PC-3 (cell line): ENCODE results near the gene PTP4A2.

Experiments
- EZH2 ChIP-seq: fragments of 300-600 bp; sonication (generic); IDR thresholded peaks from one replicate; pipeline ENCODE4 v1.6.1; 2017; ENCODE audit warnings: antibody characterized with exemption, mild to moderate bottlenecking, low read length; ENCODE audit not compliant: unreplicated experiment
- TF ChIP-seq, protein P1 (sequence below): fragments of 300-600 bp; sonication (generic); conservative IDR thresholded peaks from 2 replicates; pipeline ENCODE4 v1.5.1; 2017; ENCODE audit warnings: antibody characterized with exemption, low read depth, mild to moderate bottlenecking, low read length

DNA sequence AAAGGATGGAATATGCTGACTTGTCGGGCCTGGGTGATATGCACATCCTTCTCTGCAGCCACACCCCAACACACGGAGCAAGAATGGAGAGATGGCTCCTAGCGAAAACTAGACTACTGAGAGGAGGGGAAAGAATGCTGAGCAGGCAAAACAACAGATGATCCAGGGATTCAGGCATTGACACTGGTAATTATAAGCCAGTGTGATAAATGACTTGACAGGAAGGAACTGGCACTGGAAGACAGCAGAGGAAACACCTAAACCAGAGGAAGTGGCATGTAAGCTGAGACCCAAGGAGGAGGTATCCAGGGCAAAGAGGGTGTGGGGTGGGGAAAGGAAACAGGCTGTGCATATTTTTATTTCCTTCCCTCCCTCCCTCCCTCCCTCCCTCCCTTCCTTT lies 43.8 kb upstream of the PTP4A2 start:
- TF ChIP-seq, protein P1, sequence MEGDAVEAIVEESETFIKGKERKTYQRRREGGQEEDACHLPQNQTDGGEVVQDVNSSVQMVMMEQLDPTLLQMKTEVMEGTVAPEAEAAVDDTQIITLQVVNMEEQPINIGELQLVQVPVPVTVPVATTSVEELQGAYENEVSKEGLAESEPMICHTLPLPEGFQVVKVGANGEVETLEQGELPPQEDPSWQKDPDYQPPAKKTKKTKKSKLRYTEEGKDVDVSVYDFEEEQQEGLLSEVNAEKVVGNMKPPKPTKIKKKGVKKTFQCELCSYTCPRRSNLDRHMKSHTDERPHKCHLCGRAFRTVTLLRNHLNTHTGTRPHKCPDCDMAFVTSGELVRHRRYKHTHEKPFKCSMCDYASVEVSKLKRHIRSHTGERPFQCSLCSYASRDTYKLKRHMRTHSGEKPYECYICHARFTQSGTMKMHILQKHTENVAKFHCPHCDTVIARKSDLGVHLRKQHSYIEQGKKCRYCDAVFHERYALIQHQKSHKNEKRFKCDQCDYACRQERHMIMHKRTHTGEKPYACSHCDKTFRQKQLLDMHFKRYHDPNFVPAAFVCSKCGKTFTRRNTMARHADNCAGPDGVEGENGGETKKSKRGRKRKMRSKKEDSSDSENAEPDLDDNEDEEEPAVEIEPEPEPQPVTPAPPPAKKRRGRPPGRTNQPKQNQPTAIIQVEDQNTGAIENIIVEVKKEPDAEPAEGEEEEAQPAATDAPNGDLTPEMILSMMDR = no peak
- no peak for TF ChIP-seq EZH2
